GM18909 (cell line): Measurements from ENCODE around the gene NRG4.
A peak's percentile ranks its signal among the peaks of the same experiment; 100 is the strongest.
"Not testable (repeated sequence)": the region's sequence is repeated elsewhere in the genome, so short reads cannot be mapped to it uniquely, and the experiment has no call there.

ENCODE experiments used
- ATAC-seq: cut with Tn5 transposase; IDR thresholded peaks from one replicate; pipeline ENCODE4 v1.9.1; 2021; ENCODE audit warnings: mild to moderate bottlenecking; ENCODE audit not compliant: unreplicated experiment, poor library complexity

Gene NRG4, protein sequence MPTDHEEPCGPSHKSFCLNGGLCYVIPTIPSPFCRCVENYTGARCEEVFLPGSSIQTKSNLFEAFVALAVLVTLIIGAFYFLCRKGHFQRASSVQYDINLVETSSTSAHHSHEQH

DNA sequence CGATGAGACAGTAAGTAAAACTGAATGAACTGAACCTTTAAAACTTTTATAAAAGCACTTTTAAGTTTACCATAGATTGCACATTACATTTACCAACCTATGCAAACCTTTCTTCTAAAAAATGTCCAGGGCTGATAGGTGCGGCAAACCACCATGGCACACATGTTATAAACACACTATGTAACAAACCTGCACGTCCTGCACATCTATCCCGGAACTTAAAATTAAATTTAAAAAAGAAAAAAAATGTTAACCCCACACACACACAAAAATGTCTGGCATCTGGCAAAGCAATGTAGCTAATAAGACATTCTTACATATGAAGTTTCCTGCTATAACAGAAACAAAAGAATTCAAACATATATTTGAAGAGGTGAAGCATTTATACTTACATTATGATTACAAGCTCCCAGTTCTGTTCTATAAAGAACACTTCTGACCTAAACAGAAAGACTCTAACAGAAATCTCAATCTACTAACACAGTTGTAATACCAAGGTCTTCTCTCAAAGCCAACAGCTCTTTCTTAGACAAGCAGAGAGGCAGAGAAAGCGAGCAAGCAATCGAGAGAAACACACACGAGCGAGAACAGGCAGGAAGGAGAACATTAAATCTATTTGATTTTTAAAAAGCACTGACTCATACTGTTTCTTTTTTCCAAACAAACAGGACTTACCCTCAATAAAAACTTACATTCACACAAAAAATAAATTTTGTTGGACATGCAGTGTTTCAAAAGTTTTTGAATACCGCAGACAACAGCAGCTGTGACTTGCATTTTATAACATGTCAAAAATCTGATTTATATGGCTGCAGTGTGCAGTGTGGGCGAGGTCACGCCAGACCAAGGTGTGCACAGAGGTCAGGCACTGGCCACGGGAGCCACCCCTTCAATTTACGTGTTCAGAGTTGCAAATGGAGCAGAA lies at the start of gene NRG4:
NRG4 (minus strand) TSS at position 798 of the 925 bp plus-strand sequence. CDS start 1,194 bp downstream, outside the sequence.
- ATAC-seq = no peak

DNA sequence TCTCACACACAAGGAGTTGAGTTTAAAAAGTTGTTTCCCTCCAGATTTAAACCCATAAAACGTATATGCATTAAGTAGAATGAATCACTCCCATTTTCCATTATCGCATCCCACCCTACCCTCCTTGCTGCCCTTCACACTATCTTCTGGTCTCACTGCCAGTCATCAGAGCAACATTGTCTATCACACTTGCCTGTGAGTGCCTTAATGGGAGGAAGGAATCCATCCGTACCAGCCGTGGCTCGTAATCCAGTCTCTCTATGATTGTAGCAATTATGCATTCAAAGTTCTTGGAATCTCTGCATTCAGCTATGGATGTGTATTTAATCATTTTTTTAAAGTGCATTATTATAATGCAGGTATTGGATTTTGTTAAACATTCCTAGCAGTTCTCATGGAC lies 49.5 kb upstream of the NRG4 start:
- ATAC-seq = no peak

DNA sequence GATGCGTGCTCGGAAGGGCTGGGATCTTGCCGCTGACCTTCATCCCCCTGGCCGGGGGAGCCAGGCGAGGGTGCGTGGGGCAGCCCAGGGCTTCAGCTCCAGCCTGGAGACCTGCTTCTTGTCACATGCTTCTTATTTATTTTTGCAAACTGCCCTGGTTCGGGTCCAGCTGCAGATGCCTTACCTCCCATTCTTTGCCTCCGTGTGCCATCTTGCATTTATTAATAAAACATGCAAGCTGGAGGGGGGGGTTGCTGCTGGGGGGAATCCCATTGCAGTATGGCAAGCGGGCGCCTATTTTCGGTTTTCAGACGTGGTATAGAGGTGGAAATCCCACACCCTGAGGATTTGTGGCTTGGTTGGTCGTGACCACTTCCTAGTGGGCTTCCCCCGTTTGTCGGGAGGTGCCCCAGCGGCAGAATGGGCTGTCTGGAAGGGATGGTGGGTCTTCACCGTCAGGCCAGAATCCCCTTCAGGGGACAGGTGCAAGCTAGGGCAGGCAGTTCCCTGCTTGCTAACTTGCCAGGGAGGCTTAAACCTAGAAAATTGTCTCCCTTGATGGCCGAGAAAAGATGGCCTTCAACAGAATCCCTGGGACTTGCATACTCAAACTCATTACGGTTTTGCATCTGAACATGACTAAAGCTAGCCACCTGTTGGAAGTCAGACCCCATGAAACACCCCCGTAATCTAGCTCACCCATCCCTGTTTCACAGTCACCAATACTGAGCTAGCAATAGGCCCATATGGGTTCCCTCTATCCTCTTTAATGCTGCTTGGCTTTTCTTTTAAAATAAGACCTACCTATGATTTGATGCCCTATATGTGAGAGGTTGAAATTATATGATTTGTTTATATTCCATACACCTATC lies 48.1 kb upstream of the NRG4 start:
- ATAC-seq = no peak

DNA sequence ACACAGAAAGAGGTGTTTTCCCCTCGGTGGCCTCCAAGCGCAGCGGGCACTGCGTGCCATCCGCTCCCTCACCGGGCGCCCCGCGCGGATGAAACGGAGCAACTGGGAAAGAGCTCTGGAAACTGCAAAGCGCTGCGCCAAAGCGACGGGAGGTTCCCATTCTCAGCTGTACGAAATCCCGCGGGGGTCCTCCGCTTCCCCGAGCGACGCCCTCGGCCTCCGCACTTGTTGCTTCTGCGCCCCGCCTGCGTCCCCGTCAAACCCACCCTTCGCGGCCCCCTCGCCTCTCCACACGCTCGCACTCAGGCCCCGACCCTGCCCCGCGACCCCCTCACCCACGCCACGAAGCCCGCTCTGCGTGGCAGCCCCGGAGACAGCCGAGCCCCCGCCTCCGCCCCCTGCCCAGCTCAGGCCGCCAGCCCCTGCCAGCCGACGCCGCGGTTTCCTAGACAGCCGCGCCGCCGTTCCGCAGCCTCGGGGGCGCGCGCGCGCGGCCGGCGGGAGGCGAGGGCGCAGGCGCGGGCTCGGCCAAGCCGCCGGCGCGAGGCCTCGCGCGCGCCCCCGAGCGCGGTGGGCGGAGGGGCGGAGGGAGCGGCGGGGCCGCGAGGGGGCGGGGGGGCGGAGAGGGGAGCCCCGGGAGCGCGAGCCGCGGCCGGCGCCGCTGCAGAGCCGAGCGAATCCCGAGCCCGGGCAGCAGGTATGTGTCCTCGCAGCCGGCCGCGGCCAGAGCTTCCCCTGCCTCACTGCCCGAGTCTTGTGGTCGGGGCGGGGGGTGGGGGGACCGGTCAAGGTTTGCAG lies 47.3 kb upstream of the NRG4 start, which contains the start of gene TMEM266:
TMEM266 (plus strand) TSS at position 666 of the 798 bp plus-strand sequence. CDS start 74,279 bp downstream, outside the sequence.
- no peak for ATAC-seq

DNA sequence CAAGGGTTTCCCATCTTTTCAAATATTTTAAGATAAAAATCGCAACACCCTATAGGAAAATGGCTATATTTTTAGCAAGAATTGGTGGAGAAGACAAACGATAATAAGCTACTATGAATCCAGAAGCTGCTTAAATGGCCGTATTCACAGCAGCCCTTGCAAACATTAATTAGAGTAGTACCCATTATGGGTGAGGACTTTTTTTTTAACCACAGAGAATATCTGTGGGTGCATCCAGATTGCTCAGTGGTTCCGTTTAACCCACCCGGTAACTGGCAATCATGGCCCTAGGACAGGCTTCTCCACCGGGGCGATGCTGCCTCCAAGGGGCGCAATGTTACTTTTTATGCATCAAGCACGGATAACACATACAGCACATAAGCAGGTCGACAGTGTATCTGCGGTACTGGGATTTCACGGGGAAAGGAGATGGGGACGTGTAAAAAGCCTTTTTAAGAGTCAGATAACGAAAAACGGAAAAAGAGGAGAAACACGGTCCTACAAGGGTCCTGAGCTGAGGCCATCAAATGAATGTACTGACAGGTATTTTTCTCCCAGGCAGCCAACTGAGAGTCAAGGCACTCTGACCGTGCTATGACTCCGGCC lies 46.6 kb upstream of the NRG4 start:
- no peak for ATAC-seq

DNA sequence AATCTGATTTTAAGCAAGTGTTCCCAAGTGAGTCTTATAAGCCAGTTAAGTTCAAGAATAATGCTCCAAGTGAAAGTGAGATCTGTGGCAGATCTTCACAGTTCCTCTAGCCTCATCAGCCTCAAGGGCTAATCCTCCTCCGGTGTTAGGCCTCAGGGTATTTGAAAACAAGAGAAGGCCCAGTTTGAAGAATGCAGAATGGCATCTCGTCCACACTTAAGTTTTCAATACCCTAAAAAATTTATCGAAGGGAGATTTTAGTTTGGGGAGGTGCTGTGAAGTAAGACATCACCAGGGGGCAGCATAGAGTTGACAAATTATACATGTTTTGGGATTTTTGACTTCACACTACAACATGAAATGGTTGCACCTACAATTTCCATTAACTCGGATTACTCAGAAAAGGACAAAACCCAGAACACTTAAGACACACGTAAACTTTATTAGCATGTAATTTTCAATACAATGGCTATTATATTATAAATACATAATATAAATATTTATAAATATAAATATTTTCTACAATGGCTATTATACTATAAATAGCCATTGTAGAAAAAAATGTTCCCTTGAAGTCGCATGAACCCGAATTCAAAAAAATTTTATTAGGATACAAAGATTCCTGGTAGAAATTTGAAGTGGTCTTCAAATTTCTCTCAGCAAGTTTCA lies 45.2 kb upstream of the NRG4 start:
- peak; percentile 30 for ATAC-seq

DNA sequence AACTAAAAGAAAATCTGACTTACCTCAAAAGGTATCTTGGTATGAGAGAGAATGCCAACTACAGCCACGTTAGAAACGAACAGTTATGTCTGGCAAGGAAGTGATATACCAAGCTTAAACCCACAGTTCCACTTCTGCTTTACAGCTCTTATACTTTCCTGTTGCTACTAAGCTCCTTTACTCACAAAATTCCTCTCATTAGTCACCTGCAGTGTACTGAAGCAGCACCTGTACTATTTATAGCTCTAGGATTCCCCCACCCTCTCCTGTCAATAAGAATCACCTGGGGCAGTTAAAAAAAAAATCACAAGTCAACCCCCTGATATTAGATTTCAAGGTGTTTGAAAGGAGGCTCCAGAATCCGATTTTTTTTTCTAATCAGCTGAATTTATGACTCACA lies 44.7 kb upstream of the NRG4 start:
- peak; percentile 67 for ATAC-seq

DNA sequence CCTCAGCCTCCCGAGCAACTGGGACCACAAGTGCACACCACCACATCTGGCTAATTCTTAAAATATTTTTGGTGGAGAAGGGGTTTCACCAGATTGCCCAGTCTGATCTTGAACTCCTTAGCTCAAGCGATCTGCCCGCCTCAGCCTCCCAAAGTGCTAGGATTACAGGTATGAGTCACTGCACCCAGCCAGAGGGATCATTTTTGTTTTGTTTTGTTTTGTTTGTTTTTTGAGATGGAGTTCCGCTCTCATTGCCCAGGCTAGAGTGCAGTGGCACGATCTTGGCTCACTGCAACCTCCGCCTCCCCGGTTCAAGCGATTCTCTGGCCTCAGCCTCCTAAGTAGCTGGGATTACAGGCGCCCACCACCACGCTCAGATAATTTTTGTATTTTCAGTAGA lies 42.0 kb upstream of the NRG4 start:
- not testable (repeated sequence) for ATAC-seq

DNA sequence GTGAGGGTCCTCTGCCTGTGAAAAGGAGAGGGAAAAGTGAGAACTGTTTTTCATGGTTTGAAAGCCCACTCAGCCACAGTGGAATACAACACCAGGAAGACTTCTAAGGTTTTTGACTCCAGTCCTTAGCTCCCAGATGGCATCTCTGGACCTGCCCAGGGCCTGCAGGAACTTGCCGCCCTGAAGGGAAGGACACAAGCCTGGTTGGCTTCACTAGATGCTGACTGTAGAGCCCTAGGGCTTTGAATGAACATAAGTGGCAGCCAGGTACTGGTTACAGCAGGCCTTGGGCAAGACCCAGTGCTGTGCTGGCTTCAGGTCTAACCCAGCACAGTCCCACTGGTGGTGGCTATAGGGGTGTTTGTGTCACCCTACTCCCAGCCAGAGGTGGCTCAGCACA lies 26.3 kb upstream of the NRG4 start:
- ATAC-seq = no peak

DNA sequence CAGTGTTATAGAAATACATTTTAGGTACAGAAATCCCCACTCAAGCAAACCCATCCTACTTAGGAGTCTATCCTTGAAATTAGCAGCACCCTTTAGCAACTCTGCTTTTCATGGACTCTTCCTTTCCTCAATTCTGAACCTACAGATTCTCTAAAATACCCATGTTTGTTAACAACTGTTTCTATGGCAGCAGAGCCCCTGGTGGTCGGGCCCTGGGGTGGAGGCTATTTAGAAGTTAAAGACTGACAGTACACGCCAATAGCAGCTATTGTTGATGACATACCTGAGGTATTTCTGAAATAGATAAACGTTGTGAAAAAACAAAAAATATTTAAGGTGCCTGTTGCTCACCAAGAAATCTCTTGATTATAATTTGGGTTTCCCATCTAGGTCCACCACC lies 23.4 kb upstream of the NRG4 start:
- no peak for ATAC-seq

DNA sequence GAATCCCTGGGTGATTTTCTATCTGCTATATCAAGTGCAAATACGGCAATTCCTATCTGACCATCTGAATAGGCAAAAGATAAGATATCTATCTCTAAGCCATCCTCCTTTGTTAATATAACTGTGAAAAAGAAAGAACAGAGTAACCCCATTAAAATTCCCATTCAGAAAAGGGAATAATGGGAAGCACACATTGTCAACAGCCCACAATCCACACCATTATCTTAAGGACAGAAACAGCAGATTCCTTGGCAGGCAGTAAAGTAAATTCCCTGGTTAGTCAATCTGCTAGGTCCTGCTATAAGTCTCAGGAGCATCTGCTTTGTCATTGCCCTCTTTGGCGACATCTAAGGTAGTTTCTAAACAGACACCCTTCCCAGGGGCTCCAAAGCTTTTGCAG lies 21.9 kb upstream of the NRG4 start:
- no peak for ATAC-seq

DNA sequence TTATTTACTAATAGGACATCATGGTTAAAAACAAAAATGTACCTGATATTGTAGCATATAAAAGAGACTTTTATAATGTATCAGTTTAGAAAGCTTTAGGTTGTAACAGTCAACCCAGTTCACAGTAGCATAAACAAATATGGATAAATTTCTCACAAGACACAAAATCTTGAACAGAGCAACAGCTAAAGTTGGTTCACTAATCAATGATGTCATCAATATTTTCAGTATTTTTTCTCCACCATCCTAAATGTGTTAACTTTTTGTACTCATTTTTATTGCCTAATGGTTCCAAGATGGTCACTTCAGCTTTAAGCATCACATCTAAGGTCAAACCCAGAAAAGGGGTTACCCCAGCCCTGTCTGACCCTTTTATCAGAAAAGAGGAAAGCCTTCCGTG lies 21.2 kb upstream of the NRG4 start:
- no peak for ATAC-seq

DNA sequence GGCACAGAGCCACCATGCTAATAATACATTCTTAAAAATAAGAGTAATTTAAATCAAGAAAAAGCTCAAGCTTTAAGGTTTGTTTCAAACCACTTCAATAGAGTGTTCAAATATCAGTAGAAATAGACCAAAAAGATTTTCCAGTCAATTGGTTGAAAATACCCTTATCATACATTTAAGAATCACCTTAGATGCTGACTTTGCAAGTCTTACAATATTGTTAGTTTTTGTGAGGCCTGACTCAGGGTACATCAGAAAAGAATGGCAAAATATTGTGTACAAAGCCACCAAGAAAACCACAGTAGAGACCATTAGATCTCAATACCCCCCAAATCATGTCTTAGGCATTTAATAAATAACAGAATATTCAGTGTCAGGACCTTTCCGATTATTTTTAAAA lies 19.8 kb upstream of the NRG4 start:
- no peak for ATAC-seq

DNA sequence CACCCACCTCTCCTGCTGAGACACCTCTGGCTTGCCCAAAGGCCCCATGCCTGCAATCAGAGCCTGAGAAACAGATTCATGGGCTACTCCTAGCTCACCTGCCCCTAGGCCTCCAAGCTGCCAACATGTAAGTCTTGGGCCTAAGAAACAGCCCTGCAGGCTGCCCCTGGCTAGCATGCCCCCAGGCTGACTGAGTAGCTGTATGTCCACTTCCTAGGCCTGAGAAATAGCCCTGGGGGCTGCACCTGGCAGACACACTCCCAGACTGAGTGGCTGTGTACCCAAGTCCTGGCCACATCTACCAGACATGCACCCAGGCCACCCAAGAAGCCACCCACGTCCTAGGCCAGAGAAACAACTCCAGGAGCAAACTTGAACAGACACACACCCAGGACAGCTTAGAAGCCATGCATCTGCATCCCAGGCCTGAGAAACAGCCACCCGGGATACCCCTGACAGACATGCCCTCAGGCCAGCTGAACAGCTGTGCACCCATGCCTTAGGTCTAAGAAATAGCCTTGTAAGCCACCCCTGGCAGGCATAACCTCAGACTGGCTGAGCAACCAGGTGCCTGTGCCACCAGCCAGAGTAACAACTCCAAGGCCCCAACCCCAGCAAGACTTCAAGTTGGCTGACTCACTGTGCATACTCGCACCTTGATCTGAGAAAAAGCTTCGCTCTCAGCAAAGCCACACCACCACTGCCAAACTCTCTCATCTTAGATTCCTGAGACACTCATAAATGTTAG lies 12.0 kb upstream of the NRG4 start:
- ATAC-seq = no peak

DNA sequence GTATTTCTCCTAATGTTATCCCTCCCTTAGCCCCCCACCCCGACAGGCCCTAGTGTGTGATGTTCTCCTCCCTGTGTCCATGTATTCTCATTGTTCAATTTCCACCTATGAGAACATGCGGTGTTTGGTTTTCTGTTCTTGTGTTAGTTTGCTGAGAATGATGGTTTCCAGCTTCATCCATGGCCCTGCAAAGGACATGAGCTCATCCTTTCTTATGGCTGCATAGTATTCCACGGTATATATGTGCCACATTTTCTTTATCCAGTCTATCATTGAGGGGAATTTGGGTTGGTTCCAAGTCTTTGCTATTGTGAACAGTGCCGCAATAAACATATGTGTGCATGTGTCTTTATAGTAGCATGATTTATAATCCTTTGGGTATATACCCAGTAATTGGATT lies 1.2 kb upstream of the NRG4 start:
- not testable (repeated sequence) for ATAC-seq

DNA sequence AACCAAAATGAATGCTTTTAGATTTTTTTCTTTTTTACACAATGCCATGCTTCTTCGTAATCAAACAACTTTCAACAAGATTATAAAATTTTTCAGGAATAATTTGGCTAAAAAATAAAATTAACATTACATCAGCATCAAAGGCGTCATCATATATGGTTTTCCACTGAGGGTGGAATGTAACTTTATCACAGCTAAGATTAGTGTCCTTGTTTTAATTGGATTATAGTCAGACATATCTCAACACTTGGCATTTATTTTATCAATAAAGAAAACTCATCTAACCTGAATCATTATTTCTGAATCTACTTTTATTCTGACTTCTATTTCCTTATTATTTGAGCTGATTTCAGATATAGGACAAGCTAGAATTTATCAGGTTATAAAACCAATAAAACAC lies 1.6 kb downstream of the NRG4 start:
- ATAC-seq = no peak

DNA sequence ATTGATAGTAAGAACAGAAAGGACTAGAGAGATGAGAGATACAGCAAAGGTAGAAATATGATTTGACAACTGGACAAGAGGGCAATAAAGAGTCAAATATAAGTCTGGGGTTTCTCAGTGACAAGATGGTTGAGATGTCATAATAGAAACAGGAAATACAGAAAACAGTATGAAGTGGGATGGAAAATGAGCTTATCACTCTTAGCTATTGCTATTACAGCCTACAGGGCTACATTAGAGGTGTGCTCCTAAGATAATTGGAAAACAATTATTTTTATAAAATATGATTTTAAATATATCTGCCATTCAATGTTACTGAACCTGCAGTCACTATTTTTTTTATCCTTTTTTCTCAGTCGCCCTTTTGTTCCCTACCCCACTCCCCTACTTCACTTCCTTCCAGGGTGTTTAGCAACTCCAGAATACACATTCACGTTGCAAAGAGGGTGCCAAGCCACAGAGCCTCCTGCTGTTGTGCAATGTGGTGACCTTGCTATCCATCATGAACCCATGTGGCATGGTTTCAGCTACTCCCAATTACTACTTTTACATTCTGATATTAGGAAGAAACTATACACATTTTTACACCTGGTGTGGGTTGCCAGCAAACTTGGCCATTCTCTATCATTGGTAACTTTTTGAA lies 6.0 kb downstream of the NRG4 start:
- no peak for ATAC-seq

DNA sequence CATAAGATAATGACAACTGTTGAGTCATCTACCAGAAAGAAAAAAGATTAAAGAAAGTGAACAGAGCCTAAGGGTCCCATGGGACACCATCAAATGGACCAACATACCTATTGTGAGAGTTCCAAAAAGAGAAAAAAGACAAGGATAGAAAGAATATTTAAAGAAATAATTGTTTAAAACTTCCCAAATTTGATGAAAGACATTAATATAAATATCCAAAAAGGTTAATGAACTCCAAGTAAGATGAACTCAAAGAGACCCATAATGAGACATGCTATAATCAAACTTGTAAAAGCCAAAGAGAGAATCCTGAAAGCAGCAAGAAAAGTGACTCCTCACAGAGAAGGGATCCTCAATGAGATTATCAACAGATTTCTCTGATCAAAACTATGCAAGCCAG lies 8.9 kb downstream of the NRG4 start:
- ATAC-seq = no peak
